HepG2 (cell line): ENCODE measurements around the gene MRPL14. TPM values are rescaled to one million over a fixed set of nuclear protein-coding genes. Genes with fewer than 3 reads are reported as not detected.

ENCODE experiments used
- HBP1 ChIP-seq: IDR thresholded peaks from 2 replicates; pipeline ENCODE4 v1.6.1; 2016; ENCODE audit warnings: low read depth, control low read depth
- NFE2L1 ChIP-seq: sonication (generic); formaldehyde crosslinking; IDR thresholded peaks from 2 replicates; pipeline ENCODE4 v1.4.0; 2020; ENCODE audit warnings: missing genetic modification reagents, mild to moderate bottlenecking, borderline replicate concordance
- PHB2 ChIP-seq: fragments of 450-650 bp; IDR thresholded peaks from 2 replicates; pipeline ENCODE4 v1.6.1; 2018; ENCODE audit not compliant: partially characterized antibody
- SAFB2 ChIP-seq: sonication (generic); formaldehyde crosslinking; IDR thresholded peaks from 2 replicates; pipeline ENCODE4 v1.5.1; 2020; ENCODE audit warnings: missing genetic modification reagents, low read depth, mild to moderate bottlenecking, borderline replicate concordance
- SAP130 ChIP-seq: IDR thresholded peaks from 2 replicates; pipeline ENCODE4 v1.6.1; 2016; ENCODE audit warnings: low read depth
- TGIF2 ChIP-seq: IDR thresholded peaks from 2 replicates; pipeline ENCODE4 v1.6.1; 2016; ENCODE audit warnings: control low read depth, missing compliant biosample characterization
- ZNF484 ChIP-seq: sonication (generic); formaldehyde crosslinking; IDR thresholded peaks from 2 replicates; pipeline ENCODE4 v1.5.1; 2020; ENCODE audit warnings: mild to moderate bottlenecking, low read depth, missing genetic modification reagents, borderline replicate concordance
- ZNF772 ChIP-seq: sonication (generic); formaldehyde crosslinking; IDR thresholded peaks from 2 replicates; pipeline ENCODE4 v1.5.0; 2020; ENCODE audit warnings: mild to moderate bottlenecking, missing genetic modification reagents
- polyA plus RNA-seq, 8 experiments: library from polyadenylated mRNA; depleted of rRNA in 3 of 8; stranded (reverse) in 7 of 8; unstranded in 1 of 8; fragments of >200 nt; fragmentation: Illumina TruSeq in 4 of 8; extraction: Trizol in 4 of 8; gene quantifications; 2 replicates each; pipeline versions ENCODE4 v1.2.1 to v1.2.3, GENCODE V29; 2011 to 2016; ENCODE audit warnings: low read depth in 4 of 8, missing spikeins in 1 of 8, mixed read lengths in 1 of 8; ENCODE audit not compliant: insufficient read depth in 1 of 8
- total RNA-seq, 5 experiments: library from RNA; depleted of rRNA; stranded (reverse); fragments of >200 nt; fragmentation: Illumina TruSeq; extraction: Trizol; gene quantifications; 2 replicates each; pipeline ENCODE4 v1.2.3, GENCODE V29; 2016; ENCODE audit warnings: low read depth in 1 of 5
- TF ChIP-seq, protein P1 (sequence below): sonication (generic); formaldehyde crosslinking; IDR thresholded peaks from 2 replicates; pipeline ENCODE4 v1.9.0; 2021; ENCODE audit warnings: mild to moderate bottlenecking, missing genetic modification reagents
- TF ChIP-seq, protein P2 (sequence below): sonication (generic); formaldehyde crosslinking; IDR thresholded peaks from 2 replicates; pipeline ENCODE4 v1.8.0; 2023; ENCODE audit warnings: mild to moderate bottlenecking, missing genetic modification reagents
- TF ChIP-seq, protein P3 (sequence below), 2 experiments: IDR thresholded peaks; 2 replicates each; pipeline ENCODE4 v1.6.1; 2011 to 2012; ENCODE audit warnings: low read length in 2 of 2, borderline replicate concordance in 1 of 2, low read depth in 1 of 2, mild to moderate bottlenecking in 1 of 2, moderate library complexity in 1 of 2

The MRPL14 gene
- total and polyA plus RNA-seq, 2 of the 13 experiments (the other 11 are each of a cell fraction or from before 2014, with no cell fraction given) = 157 to 178 TPM

GRCh38 chr6:44084231-44085014, 42.8 kb downstream of the MRPL14 start (continued):
- TF ChIP-seq TGIF2 (CRISPR knock-in tag) = 0 out of 2 replicates have a peak, but pooled peaks have one; percentile 66
- no peak for TF ChIP-seq PHB2
- TF ChIP-seq ZNF484 (CRISPR knock-in tag) = no peak
- TF ChIP-seq, protein P1, sequence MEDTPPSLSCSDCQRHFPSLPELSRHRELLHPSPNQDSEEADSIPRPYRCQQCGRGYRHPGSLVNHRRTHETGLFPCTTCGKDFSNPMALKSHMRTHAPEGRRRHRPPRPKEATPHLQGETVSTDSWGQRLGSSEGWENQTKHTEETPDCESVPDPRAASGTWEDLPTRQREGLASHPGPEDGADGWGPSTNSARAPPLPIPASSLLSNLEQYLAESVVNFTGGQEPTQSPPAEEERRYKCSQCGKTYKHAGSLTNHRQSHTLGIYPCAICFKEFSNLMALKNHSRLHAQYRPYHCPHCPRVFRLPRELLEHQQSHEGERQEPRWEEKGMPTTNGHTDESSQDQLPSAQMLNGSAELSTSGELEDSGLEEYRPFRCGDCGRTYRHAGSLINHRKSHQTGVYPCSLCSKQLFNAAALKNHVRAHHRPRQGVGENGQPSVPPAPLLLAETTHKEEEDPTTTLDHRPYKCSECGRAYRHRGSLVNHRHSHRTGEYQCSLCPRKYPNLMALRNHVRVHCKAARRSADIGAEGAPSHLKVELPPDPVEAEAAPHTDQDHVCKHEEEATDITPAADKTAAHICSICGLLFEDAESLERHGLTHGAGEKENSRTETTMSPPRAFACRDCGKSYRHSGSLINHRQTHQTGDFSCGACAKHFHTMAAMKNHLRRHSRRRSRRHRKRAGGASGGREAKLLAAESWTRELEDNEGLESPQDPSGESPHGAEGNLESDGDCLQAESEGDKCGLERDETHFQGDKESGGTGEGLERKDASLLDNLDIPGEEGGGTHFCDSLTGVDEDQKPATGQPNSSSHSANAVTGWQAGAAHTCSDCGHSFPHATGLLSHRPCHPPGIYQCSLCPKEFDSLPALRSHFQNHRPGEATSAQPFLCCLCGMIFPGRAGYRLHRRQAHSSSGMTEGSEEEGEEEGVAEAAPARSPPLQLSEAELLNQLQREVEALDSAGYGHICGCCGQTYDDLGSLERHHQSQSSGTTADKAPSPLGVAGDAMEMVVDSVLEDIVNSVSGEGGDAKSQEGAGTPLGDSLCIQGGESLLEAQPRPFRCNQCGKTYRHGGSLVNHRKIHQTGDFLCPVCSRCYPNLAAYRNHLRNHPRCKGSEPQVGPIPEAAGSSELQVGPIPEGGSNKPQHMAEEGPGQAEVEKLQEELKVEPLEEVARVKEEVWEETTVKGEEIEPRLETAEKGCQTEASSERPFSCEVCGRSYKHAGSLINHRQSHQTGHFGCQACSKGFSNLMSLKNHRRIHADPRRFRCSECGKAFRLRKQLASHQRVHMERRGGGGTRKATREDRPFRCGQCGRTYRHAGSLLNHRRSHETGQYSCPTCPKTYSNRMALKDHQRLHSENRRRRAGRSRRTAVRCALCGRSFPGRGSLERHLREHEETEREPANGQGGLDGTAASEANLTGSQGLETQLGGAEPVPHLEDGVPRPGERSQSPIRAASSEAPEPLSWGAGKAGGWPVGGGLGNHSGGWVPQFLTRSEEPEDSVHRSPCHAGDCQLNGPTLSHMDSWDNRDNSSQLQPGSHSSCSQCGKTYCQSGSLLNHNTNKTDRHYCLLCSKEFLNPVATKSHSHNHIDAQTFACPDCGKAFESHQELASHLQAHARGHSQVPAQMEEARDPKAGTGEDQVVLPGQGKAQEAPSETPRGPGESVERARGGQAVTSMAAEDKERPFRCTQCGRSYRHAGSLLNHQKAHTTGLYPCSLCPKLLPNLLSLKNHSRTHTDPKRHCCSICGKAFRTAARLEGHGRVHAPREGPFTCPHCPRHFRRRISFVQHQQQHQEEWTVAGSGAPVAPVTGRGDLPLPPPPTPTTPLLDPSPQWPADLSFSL (CRISPR knock-in tag) = no peak
- TF ChIP-seq, protein P2, sequence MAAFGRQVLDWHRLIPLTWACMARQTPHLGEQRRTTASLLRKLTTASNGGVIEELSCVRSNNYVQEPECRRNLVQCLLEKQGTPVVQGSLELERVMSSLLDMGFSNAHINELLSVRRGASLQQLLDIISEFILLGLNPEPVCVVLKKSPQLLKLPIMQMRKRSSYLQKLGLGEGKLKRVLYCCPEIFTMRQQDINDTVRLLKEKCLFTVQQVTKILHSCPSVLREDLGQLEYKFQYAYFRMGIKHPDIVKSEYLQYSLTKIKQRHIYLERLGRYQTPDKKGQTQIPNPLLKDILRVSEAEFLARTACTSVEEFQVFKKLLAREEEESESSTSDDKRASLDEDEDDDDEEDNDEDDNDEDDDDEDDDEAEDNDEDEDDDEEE (CRISPR knock-in tag) = 0 out of 2 replicates have a peak, but pooled peaks have one; percentile 35
- no peak for TF ChIP-seq SAFB2 (CRISPR knock-in tag)
- peak; percentile 38; the same call in 1 of the 2 replicates for TF ChIP-seq NFE2L1 (CRISPR knock-in tag)
- peak; percentile 48; the same call in 1 of the 2 replicates for TF ChIP-seq SAP130
- no peak for TF ChIP-seq ZNF772
- 0 out of 2 replicates have a peak, but pooled peaks have one; percentile 64 for TF ChIP-seq HBP1 (CRISPR knock-in tag)
- TF ChIP-seq, protein P3, sequence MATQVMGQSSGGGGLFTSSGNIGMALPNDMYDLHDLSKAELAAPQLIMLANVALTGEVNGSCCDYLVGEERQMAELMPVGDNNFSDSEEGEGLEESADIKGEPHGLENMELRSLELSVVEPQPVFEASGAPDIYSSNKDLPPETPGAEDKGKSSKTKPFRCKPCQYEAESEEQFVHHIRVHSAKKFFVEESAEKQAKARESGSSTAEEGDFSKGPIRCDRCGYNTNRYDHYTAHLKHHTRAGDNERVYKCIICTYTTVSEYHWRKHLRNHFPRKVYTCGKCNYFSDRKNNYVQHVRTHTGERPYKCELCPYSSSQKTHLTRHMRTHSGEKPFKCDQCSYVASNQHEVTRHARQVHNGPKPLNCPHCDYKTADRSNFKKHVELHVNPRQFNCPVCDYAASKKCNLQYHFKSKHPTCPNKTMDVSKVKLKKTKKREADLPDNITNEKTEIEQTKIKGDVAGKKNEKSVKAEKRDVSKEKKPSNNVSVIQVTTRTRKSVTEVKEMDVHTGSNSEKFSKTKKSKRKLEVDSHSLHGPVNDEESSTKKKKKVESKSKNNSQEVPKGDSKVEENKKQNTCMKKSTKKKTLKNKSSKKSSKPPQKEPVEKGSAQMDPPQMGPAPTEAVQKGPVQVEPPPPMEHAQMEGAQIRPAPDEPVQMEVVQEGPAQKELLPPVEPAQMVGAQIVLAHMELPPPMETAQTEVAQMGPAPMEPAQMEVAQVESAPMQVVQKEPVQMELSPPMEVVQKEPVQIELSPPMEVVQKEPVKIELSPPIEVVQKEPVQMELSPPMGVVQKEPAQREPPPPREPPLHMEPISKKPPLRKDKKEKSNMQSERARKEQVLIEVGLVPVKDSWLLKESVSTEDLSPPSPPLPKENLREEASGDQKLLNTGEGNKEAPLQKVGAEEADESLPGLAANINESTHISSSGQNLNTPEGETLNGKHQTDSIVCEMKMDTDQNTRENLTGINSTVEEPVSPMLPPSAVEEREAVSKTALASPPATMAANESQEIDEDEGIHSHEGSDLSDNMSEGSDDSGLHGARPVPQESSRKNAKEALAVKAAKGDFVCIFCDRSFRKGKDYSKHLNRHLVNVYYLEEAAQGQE (IDR thresholded peaks at IDR 0.05; ENCODE audit: borderline replicate concordance in 1 of 2, low read depth in 1 of 2, low read length in 2 of 2) = no peak
